ENCODE results near the gene LDLRAD4. TPM values are rescaled to one million over a fixed set of nuclear protein-coding genes. Genes with fewer than 3 reads are reported as not detected.

LDLRAD4 gene
- total RNA-seq, 1 experiment from 2014 or later = 1.7 TPM

DNA sequence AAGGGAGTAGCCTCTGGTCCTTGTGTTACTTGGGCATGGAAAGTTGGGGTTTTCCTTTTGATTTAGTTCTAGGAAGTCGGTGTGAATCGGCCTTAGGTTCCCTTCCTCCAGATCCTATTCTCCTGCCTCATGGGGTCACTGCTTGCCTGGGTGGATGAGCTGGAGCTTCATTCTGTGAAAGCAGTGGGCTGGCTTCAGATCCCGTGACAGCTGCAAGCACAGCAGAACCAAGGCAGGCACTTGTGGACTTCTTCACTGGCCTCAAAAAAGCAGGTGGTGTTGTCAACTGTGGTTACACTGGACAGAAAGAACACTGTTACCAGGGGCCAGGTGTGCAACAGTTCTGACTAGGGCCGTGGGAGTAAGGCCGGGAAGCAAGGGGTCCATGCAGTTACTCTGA is 243.4 kb downstream of the LDLRAD4 start:
- peaks cover 79% of the 10 kb centered on the region for H3K27me3 ChIP-seq (ENCODE audit: insufficient read depth, low read depth)
- H3K4me1 ChIP-seq (replicated peaks; ENCODE audit: insufficient read depth) = no peaks in the 10 kb centered on the region
- H3K4me2 ChIP-seq = no peak overlapping the region
- TF ChIP-seq EZH2 (IDR thresholded peaks at IDR 0.05; ENCODE audit: low read depth) = no peak
- TF ChIP-seq, protein P1, sequence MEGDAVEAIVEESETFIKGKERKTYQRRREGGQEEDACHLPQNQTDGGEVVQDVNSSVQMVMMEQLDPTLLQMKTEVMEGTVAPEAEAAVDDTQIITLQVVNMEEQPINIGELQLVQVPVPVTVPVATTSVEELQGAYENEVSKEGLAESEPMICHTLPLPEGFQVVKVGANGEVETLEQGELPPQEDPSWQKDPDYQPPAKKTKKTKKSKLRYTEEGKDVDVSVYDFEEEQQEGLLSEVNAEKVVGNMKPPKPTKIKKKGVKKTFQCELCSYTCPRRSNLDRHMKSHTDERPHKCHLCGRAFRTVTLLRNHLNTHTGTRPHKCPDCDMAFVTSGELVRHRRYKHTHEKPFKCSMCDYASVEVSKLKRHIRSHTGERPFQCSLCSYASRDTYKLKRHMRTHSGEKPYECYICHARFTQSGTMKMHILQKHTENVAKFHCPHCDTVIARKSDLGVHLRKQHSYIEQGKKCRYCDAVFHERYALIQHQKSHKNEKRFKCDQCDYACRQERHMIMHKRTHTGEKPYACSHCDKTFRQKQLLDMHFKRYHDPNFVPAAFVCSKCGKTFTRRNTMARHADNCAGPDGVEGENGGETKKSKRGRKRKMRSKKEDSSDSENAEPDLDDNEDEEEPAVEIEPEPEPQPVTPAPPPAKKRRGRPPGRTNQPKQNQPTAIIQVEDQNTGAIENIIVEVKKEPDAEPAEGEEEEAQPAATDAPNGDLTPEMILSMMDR (conservative IDR thresholded peaks at IDR 0.05) = no peak
- ChIA-PET CTCF (no interaction called here), POLR2A (ENCODE audit: unreplicated experiment) (no interaction called here)
- no peak overlapping the region for H3K27ac ChIP-seq
- H3F3A ChIP-seq (ENCODE audit: insufficient read depth, low read depth) = no peaks in the 10 kb centered on the region
- no peaks in the 10 kb centered on the region for H3K9me3 ChIP-seq (ENCODE audit: insufficient read depth, low read depth)
- no peaks in the 10 kb centered on the region for H3K79me2 ChIP-seq (ENCODE audit: low read depth)
- H2AFZ ChIP-seq = no peak overlapping the region
- no peaks in the 10 kb centered on the region for H3K36me3 ChIP-seq (ENCODE audit: low read depth)
- no peaks in the 10 kb centered on the region for H3K9me2 ChIP-seq (ENCODE audit: insufficient read depth)
- no peaks in the 10 kb centered on the region; the same call in 1 of the 2 replicates for H4K20me1 ChIP-seq (ENCODE audit: insufficient read depth)
- DNase-seq = no peak
- intact Hi-C loops (cut with micrococcal nuclease; ENCODE audit: unreplicated experiment) = no loop called here
- no peak overlapping the region for H3K4me3 ChIP-seq
- BruUV-seq (replicated peaks) = no TSS peak

DNA sequence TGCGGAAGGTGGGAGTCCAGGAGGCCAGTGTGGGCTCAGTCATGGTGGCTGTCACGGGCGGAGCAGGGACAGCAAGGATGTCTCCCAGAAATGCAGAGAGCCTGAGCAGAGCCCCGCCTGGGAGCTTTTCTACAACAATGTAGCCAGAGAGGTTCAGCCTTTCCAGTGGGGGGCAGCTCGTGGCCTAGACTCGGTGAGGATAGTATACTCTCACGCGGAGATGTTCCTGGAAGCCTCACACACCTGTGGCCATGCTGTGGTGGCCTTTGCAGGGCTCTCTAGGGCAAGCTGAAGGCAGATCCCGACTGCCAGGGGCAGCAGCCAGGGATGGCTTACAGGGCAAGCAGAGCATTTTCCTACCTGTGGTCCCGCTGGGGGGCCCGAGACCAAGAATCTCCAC is 244.1 kb downstream of the LDLRAD4 start:
- Histone ChIP-seq H3K9me3 (ENCODE audit: insufficient read depth, low read depth) (no peaks in the 10 kb centered on the region), H3K27ac (no peak overlapping the region), H4K20me1 (ENCODE audit: insufficient read depth) (no peaks in the 10 kb centered on the region; the same call in 1 of the 2 replicates), H3K79me2 (ENCODE audit: low read depth) (no peaks in the 10 kb centered on the region), H3K9me2 (ENCODE audit: insufficient read depth) (no peaks in the 10 kb centered on the region), H3K4me2 (no peak overlapping the region), H3K4me3 (no peak overlapping the region), H3K4me1 (replicated peaks; ENCODE audit: insufficient read depth) (no peaks in the 10 kb centered on the region), H3F3A (ENCODE audit: insufficient read depth, low read depth) (no peaks in the 10 kb centered on the region), H2AFZ (no peak overlapping the region), H3K27me3 (ENCODE audit: insufficient read depth, low read depth) (peaks cover 76% of the 10 kb centered on the region), H3K36me3 (ENCODE audit: low read depth) (no peaks in the 10 kb centered on the region)
- CTCF ChIA-PET = no interaction called here
- DNase-seq = no peak
- POLR2A ChIA-PET (ENCODE audit: unreplicated experiment) = no interaction called here
- intact Hi-C loops (cut with micrococcal nuclease; ENCODE audit: unreplicated experiment) = no loop called here
- no TSS peak for BruUV-seq (replicated peaks)
- TF ChIP-seq EZH2 (IDR thresholded peaks at IDR 0.05; ENCODE audit: low read depth) = no peak
- TF ChIP-seq, protein P1 (conservative IDR thresholded peaks at IDR 0.05) = no peak

DNA sequence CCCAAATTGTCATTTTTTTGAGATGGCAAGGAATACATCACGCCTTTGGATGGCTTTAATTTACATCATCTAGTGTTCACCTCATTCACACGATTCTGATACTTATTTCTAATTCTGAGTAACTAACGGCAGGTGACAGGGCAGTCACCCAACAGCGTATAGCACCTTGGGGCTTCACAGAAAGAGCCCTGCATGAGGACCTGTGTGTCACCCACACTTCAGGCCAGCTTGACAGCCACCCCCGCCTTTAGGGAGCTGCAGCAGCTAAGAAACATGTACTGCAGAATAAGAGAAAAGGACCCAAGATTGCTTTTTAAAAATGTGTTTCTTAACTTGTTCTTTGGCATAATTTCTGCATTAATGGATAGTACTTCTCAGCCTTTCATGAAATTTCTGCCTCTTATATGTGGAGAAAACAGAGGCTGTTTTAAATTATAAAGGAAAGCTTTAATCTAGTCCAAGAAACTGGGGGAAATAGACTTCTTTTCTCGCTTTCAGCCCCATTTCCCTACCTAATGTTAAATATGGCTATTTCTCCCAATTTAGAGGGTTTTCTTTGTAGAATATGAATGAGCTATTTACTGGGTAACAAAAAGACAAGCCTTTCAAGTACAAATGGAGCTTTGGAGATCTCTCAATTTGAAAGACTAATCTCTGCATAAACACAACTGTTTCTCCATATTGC is 245.1 kb downstream of the LDLRAD4 start:
- H3K79me2 ChIP-seq (ENCODE audit: low read depth) = no peaks in the 10 kb centered on the region
- ChIA-PET POLR2A (ENCODE audit: unreplicated experiment) (no interaction called here), CTCF (no interaction called here)
- H3K4me2 ChIP-seq = no peak overlapping the region
- H2AFZ ChIP-seq = no peak overlapping the region
- H3K4me3 ChIP-seq = no peak overlapping the region
- TF ChIP-seq, protein P1 (conservative IDR thresholded peaks at IDR 0.05) = no peak
- no peaks in the 10 kb centered on the region for H3K9me2 ChIP-seq (ENCODE audit: insufficient read depth)
- intact Hi-C loops (cut with micrococcal nuclease; ENCODE audit: unreplicated experiment) = no loop called here
- BruUV-seq (replicated peaks) = no TSS peak
- no peaks in the 10 kb centered on the region for H3K9me3 ChIP-seq (ENCODE audit: insufficient read depth, low read depth)
- H3F3A ChIP-seq (ENCODE audit: insufficient read depth, low read depth) = no peaks in the 10 kb centered on the region
- peaks cover 67% of the 10 kb centered on the region for H3K27me3 ChIP-seq (ENCODE audit: insufficient read depth, low read depth)
- no peak overlapping the region for H3K27ac ChIP-seq
- no peak for DNase-seq
- no peaks in the 10 kb centered on the region for H3K4me1 ChIP-seq (replicated peaks; ENCODE audit: insufficient read depth)
- no peaks in the 10 kb centered on the region for H3K36me3 ChIP-seq (ENCODE audit: low read depth)
- H4K20me1 ChIP-seq (ENCODE audit: insufficient read depth) = no peaks in the 10 kb centered on the region; the same call in 1 of the 2 replicates

All from PC-9 (cell line).